GM12878 (cell line): ENCODE measurements around the gene PCNX4. TPM values are rescaled to one million over a fixed set of nuclear protein-coding genes. Genes with fewer than 3 reads are reported as not detected.
A peak's percentile ranks its signal among the peaks of the same experiment; 100 is the strongest.

Source experiments
- CEBPB ChIP-seq, 2 experiments: fragments of 150-350 bp in 1 of 2; IDR thresholded peaks; 2 replicates each; pipeline ENCODE4 v1.6.1; 2012 to 2014; ENCODE audit warnings: low read depth in 2 of 2, low read length in 2 of 2, borderline replicate concordance in 1 of 2, inconsistent platforms in 1 of 2
- CHD1 ChIP-seq: IDR thresholded peaks from 2 replicates; pipeline ENCODE4 v1.6.1; 2012; ENCODE audit warnings: low read depth, low read length, improper control_type of control experiment
- CREM ChIP-seq: IDR thresholded peaks from 2 replicates; pipeline ENCODE4 v1.6.1; 2014; ENCODE audit warnings: antibody characterized with exemption, low read depth
- IKZF1 ChIP-seq: fragments of 450-650 bp; conservative IDR thresholded peaks from 2 replicates; pipeline ENCODE4 v1.6.1; 2017; ENCODE audit warnings: antibody characterized with exemption, mild to moderate bottlenecking
- IRF4 ChIP-seq: IDR thresholded peaks from 2 replicates; pipeline ENCODE4 v1.6.1; 2011; ENCODE audit warnings: low read depth, low read length
- NR2F1 ChIP-seq: fragments of 450-650 bp; conservative IDR thresholded peaks from 2 replicates; pipeline ENCODE4 v1.6.1; 2017; ENCODE audit warnings: mild to moderate bottlenecking
- RUNX3 ChIP-seq: IDR thresholded peaks from 2 replicates; pipeline ENCODE4 v1.6.1; 2012; ENCODE audit warnings: low read length, inconsistent platforms
- TBL1XR1 ChIP-seq: IDR thresholded peaks from 2 replicates; pipeline ENCODE4 v1.6.1; 2012; ENCODE audit warnings: low read depth, low read length, improper control_type of control experiment
- ZNF622 ChIP-seq: fragments of 450-650 bp; IDR thresholded peaks from 2 replicates; pipeline ENCODE4 v1.6.1; 2017; ENCODE audit warnings: mild to moderate bottlenecking, inconsistent platforms
- polyA plus RNA-seq, 11 experiments: library from polyadenylated mRNA; depleted of rRNA in 4 of 11; unstranded in 6 of 11; stranded (reverse) in 5 of 11; fragments of >200 nt; fragmentation: Nextera tagmentation in 4 of 11; fragmentation: Illumina TruSeq in 1 of 11; extraction: Ambion mirVana in 4 of 11; extraction: Trizol in 1 of 11; gene quantifications; 1 replicate in 1 of 11; 2 replicates in 10 of 11; pipeline versions ENCODE4 v1.2.1 to v1.2.3, GENCODE V29; 2011 to 2016; ENCODE audit warnings: inconsistent platforms in 2 of 11, missing spikeins in 2 of 11, low read depth in 1 of 11
- total RNA-seq, 4 experiments: library from RNA; depleted of rRNA in 3 of 4; stranded (reverse); fragments of >200 nt in 3 of 4; fragmentation: Illumina TruSeq in 1 of 4; extraction: Trizol in 1 of 4; gene quantifications; 2 replicates each; pipeline versions ENCODE4 v1.2.1 to v1.2.3, GENCODE V29; 2013 to 2021
- TF ChIP-seq, protein P1 (sequence below): fragments of 450-650 bp; formaldehyde crosslinking; IDR thresholded peaks from 2 replicates; pipeline ENCODE4 v1.4.0; 2022; ENCODE audit warnings: mild to moderate bottlenecking, moderate library complexity
- TF ChIP-seq, protein P2 (sequence below): IDR thresholded peaks from 2 replicates; pipeline ENCODE4 v1.6.1; 2012; ENCODE audit warnings: improper control_type of control experiment, low read depth, low read length; ENCODE audit not compliant: insufficient replicate concordance
- TF ChIP-seq, protein P3 (sequence below): fragments of 150-350 bp; IDR thresholded peaks from 2 replicates; pipeline ENCODE4 v1.6.1; 2016; ENCODE audit warnings: low read depth, low read length

The PCNX4 gene
- total and polyA plus RNA-seq, 10 of the 15 experiments (the other 5 are each of a cell fraction or from before 2014, with no cell fraction given) = 13.8 to 56.6 (median 39.4) TPM

DNA sequence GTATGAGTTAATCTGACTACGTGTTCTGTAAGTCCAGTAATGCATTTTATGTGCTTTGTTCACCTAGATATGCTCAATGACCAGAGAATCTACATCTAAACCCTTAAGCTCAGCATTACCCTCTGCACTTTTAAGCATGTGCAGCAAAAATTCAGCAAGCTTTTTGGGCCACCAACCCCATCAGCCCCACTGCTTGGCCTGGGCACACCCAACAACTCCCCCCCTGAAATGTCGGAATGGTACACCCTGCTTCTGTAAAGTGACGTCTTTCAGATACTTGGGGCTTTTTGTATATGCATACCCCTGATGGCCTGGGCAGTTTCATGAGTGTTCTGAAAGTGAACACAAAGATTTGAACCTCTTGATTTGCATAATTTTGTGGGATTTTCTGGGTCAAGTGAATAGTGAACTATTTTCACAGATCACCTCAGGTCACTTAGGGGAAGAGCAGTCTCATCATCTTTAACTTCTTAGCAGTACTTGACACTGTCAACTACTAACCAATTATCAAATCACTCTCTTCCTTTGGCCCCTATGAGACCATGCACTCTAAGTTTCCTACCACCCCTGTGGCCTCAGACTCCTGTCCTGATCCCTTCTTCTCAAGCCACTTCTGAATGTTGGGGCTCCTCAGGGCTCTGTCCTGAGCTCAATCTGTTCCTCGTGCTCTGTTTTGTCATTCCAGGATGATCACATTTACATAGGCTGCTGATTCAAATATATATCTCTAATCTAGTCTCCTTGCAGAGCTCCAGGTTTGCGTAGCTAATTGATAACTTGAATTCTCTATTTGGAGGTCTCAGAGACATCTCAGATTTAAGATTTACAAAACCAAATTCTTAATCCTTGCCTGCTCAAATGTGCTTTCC lies 121.0 kb downstream of the PCNX4 start (continued):
- TF ChIP-seq, protein P1, sequence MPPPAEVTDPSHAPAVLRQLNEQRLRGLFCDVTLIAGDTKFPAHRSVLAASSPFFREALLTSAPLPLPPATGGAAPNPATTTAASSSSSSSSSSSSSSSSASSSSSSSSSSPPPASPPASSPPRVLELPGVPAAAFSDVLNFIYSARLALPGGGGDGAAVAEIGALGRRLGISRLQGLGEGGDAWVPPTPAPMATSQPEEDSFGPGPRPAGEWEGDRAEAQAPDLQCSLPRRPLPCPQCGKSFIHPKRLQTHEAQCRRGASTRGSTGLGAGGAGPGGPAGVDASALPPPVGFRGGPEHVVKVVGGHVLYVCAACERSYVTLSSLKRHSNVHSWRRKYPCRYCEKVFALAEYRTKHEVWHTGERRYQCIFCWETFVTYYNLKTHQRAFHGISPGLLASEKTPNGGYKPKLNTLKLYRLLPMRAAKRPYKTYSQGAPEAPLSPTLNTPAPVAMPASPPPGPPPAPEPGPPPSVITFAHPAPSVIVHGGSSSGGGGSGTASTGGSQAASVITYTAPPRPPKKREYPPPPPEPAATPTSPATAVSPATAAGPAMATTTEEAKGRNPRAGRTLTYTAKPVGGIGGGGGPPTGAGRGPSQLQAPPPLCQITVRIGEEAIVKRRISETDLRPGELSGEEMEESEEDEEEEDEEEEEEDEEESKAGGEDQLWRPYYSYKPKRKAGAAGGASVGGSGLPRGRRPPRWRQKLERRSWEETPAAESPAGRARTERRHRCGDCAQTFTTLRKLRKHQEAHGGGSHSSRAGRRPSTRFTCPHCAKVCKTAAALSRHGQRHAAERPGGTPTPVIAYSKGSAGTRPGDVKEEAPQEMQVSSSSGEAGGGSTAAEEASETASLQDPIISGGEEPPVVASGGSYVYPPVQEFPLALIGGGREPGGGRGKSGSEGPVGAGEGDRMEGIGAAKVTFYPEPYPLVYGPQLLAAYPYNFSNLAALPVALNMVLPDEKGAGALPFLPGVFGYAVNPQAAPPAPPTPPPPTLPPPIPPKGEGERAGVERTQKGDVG (CRISPR knock-in tag) = no peak
- TF ChIP-seq IKZF1 = peak; percentile 69
- peak; percentile 84 for TF ChIP-seq TBL1XR1
- peak; percentile 81 for TF ChIP-seq RUNX3
- 0 out of 2 replicates have a peak, but pooled peaks have one; percentile 29 for TF ChIP-seq IRF4
- TF ChIP-seq CREM = peak; percentile 80
- peak; percentile 97 for TF ChIP-seq NR2F1
- TF ChIP-seq ZNF622 = no peak
- TF ChIP-seq, protein P2, sequence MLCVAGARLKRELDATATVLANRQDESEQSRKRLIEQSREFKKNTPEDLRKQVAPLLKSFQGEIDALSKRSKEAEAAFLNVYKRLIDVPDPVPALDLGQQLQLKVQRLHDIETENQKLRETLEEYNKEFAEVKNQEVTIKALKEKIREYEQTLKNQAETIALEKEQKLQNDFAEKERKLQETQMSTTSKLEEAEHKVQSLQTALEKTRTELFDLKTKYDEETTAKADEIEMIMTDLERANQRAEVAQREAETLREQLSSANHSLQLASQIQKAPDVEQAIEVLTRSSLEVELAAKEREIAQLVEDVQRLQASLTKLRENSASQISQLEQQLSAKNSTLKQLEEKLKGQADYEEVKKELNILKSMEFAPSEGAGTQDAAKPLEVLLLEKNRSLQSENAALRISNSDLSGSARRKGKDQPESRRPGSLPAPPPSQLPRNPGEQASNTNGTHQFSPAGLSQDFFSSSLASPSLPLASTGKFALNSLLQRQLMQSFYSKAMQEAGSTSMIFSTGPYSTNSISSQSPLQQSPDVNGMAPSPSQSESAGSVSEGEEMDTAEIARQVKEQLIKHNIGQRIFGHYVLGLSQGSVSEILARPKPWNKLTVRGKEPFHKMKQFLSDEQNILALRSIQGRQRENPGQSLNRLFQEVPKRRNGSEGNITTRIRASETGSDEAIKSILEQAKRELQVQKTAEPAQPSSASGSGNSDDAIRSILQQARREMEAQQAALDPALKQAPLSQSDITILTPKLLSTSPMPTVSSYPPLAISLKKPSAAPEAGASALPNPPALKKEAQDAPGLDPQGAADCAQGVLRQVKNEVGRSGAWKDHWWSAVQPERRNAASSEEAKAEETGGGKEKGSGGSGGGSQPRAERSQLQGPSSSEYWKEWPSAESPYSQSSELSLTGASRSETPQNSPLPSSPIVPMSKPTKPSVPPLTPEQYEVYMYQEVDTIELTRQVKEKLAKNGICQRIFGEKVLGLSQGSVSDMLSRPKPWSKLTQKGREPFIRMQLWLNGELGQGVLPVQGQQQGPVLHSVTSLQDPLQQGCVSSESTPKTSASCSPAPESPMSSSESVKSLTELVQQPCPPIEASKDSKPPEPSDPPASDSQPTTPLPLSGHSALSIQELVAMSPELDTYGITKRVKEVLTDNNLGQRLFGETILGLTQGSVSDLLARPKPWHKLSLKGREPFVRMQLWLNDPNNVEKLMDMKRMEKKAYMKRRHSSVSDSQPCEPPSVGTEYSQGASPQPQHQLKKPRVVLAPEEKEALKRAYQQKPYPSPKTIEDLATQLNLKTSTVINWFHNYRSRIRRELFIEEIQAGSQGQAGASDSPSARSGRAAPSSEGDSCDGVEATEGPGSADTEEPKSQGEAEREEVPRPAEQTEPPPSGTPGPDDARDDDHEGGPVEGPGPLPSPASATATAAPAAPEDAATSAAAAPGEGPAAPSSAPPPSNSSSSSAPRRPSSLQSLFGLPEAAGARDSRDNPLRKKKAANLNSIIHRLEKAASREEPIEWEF = no peak
- peak; percentile 96 for TF ChIP-seq CHD1
- TF ChIP-seq, protein P3, sequence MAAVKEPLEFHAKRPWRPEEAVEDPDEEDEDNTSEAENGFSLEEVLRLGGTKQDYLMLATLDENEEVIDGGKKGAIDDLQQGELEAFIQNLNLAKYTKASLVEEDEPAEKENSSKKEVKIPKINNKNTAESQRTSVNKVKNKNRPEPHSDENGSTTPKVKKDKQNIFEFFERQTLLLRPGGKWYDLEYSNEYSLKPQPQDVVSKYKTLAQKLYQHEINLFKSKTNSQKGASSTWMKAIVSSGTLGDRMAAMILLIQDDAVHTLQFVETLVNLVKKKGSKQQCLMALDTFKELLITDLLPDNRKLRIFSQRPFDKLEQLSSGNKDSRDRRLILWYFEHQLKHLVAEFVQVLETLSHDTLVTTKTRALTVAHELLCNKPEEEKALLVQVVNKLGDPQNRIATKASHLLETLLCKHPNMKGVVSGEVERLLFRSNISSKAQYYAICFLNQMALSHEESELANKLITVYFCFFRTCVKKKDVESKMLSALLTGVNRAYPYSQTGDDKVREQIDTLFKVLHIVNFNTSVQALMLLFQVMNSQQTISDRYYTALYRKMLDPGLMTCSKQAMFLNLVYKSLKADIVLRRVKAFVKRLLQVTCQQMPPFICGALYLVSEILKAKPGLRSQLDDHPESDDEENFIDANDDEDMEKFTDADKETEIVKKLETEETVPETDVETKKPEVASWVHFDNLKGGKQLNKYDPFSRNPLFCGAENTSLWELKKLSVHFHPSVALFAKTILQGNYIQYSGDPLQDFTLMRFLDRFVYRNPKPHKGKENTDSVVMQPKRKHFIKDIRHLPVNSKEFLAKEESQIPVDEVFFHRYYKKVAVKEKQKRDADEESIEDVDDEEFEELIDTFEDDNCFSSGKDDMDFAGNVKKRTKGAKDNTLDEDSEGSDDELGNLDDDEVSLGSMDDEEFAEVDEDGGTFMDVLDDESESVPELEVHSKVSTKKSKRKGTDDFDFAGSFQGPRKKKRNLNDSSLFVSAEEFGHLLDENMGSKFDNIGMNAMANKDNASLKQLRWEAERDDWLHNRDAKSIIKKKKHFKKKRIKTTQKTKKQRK = no peak
- no peak for TF ChIP-seq CEBPB (IDR thresholded peaks at IDR 0.05; ENCODE audit: borderline replicate concordance in 1 of 2, low read depth in 2 of 2, low read length in 2 of 2)
